Measurements from ENCODE around the gene SLC39A10.

SLC39A10 gene

GRCh38 chr2:195733831-195734230 lies 76.8 kb downstream of the SLC39A10 start:
- DNase-seq, result no peak

GRCh38 chr2:195734395-195734794 lies 77.4 kb downstream of the SLC39A10 start:
- no peak for DNase-seq

GRCh38 chr2:195734931-195735330 lies 77.9 kb downstream of the SLC39A10 start:
- no peak for DNase-seq

GRCh38 chr2:195735347-195735746 lies 78.3 kb downstream of the SLC39A10 start:
- DNase-seq, result no peak

- DNase-seq, result no peak
These were observed 80.7 kb downstream of the SLC39A10 start for GRCh38 chr2:195737511-195738325.

- no peak for DNase-seq
These were observed 84.2 kb downstream of the SLC39A10 start for GRCh38 chr2:195741191-195741590.

- no peak for DNase-seq
These were observed 99.4 kb downstream of the SLC39A10 start for GRCh38 chr2:195756218-195756942.

- DNase-seq, result no peak
These were observed 101.8 kb downstream of the SLC39A10 start for GRCh38 chr2:195758846-195759245.

GRCh38 chr2:195759877-195760276 lies 102.9 kb downstream of the SLC39A10 start:
- DNase-seq, result no peak

GRCh38 chr2:195763866-195764265 lies 106.8 kb downstream of the SLC39A10 start:
- no peak for DNase-seq

- DNase-seq, result no peak
These were observed 109.7 kb downstream of the SLC39A10 start for GRCh38 chr2:195766691-195767090.

- no peak for DNase-seq
These were observed 111.4 kb downstream of the SLC39A10 start for GRCh38 chr2:195768431-195768830.

- DNase-seq, result no peak
These were observed 112.9 kb downstream of the SLC39A10 start for GRCh38 chr2:195769975-195770374.

- no peak for DNase-seq
These were observed 122.5 kb downstream of the SLC39A10 start for GRCh38 chr2:195779491-195779890.

- no peak for DNase-seq
These were observed 125.1 kb downstream of the SLC39A10 start for GRCh38 chr2:195782156-195782555.
